RPMI7951 (cell line): ENCODE results near the gene RARS1. TPM values are rescaled to one million over a fixed set of nuclear protein-coding genes. Genes with fewer than 3 reads are reported as not detected.

Source experiments
- DNase-seq: peaks from one replicate; pipeline ENCODE4 v3.0.0-alpha.2; 2012; ENCODE audit warnings: low read depth
- total RNA-seq: library from RNA; depleted of rRNA; stranded (reverse); fragments of >200 nt; shearing (Covaris generic); gene quantifications from 2 replicates; pipeline ENCODE4 v1.2.3, GENCODE V29; 2014; rRNA removed

RARS1 gene
- total RNA-seq, result 122 and 139 TPM in 2 replicates

- DNase-seq, result peak; percentile 89
Measured at GRCh38 chr5:168486136-168486879, at the start of gene RARS1. Gene RARS1, plus strand, starts transcription at chr5:168486471. Its CDS starts 28 bp downstream, at chr5:168486499.

GRCh38 chr5:168438349-168438748 is 47.9 kb upstream of the RARS1 start:
- no peak for DNase-seq

- no peak for DNase-seq
Measured at GRCh38 chr5:168443533-168443932, 42.7 kb upstream of the RARS1 start.

GRCh38 chr5:168443950-168444700 is 42.1 kb upstream of the RARS1 start:
- DNase-seq, result no peak

DNA sequence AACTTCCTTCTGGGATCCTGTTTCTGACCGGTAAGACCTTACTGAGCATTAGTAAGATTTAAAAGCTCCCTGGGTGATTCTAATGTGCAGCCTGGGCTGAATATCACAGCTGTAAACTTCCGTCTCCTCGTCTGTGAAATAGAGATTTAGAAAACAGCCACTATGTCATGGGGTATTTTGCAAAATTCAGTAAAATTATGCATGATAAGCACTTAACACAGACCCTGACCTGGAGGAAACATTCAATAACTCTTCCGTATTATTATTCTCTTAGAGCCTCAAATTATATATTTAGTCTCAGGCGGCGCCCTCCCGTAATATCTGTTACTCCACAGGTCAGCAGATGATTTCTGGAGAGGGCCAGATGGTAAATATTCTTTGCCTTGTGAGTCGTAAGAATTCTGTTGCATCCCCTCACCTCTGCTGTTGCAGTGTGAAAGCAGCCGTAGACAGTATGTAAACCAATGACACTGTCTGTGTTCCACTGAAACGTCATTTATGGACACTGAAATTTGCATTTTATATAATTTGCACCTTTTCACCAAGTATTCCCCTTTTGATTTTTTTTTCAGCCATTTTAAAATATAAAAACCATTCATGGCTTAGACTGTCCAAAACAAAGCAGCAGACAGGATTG is 39.2 kb upstream of the RARS1 start:
- no peak for DNase-seq

DNA sequence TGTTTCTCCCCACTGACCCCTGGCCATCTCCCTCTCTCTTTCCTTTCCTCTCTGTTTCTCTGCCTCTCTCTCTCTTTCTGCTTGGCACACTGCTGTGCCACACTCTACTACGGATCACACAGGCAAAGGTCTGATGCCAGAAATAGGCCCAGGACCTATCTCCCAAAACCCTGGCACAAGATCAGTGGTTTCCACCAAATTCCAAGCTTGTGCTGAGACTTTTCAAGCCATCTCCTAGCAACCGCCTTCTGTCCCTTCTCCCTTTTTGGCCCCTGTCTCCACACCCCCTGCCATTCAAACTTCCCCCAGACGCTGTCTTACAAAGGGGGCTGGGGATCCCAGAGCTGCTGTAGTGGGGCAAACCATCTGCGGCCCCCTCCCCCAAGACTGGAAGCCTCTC is 38.5 kb upstream of the RARS1 start:
- DNase-seq, result no peak

DNA sequence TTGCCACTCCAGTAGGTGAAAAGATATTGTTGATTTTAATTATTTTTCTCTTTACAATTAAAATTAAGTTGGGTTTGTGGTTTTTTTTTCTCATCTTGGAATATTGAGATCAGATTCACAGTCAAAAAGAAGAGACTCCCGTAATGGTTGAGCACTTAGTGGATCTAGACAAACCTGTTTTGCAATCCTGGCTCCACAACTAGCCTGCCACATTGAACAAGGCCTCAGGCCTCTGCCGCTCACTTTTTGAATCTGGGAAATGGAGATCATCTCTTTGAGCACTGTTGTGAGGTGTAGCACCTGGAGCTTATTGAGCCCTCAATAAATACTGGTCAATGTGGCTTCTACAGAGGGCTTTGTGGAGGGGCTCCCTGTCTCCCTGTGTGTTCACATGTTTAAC is 37.1 kb upstream of the RARS1 start:
- DNase-seq, result no peak

DNA sequence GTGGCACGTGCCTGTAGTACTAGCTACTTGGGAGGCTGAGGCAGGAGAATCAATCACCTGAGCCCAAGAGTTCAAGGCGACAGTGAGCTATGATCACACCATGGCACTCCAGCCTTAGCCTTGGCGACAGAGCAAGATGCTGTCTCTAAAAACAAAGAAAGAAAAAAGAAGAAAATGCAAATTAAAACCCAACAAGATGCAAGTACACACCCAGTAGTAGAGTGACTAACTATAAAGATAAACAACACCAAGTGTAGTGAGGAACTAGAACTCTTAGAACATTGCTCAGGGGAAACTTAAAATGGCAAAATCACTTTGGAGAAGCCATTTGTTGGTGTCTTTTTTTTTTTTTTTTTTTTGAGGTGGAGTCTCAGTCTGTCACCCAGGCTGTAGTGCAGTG is 34.7 kb upstream of the RARS1 start:
- DNase-seq, result no peak

GRCh38 chr5:168455201-168455600 is 31.1 kb upstream of the RARS1 start:
- DNase-seq, result no peak

- no peak for DNase-seq
Measured at GRCh38 chr5:168457542-168457941, 28.7 kb upstream of the RARS1 start.

GRCh38 chr5:168460606-168461005 is 25.7 kb upstream of the RARS1 start:
- DNase-seq, result no peak

DNA sequence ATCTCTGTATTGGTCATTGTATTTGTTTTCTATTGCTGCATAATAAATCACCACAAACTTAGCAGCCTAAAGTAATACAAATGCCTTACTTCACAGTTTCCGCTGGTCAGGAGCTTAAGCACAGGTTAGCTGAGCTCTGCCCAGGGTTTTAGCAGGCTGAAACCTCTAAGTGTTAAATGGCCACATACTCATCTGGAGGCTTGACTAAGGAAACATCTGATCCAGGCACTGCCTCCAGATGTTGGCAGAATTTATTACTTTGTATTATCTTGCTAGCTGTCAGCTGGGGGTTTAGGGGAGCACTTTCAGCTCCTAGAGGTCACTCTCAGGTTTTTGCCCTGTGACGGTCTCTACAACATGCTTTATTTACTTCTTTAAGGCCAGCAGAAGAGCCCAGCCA is 23.2 kb upstream of the RARS1 start:
- no peak for DNase-seq

GRCh38 chr5:168464214-168464613 is 22.1 kb upstream of the RARS1 start:
- DNase-seq, result no peak

GRCh38 chr5:168464641-168465040 is 21.6 kb upstream of the RARS1 start:
- DNase-seq, result no peak

GRCh38 chr5:168467755-168468330 is 18.4 kb upstream of the RARS1 start:
- DNase-seq, result no peak

DNA sequence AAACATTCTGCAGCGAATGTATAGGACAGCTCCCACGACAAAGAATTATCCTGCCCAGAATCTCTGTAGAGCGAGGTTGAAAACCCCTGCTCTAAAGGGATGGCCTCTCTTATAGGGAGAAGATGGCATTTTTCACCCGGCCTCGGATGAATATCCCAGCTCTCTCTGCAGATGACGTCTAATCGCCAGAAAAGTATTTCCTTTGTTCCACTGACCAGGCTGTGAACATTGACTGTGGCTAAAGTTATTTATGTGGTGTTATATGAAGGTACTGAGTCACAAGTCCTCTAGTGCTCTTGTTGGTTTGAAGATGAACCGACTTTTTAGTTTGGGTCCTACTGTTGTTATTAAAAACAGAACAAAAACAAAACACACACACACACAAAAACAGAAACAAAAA is 17.4 kb upstream of the RARS1 start:
- DNase-seq, result peak; percentile 32

DNA sequence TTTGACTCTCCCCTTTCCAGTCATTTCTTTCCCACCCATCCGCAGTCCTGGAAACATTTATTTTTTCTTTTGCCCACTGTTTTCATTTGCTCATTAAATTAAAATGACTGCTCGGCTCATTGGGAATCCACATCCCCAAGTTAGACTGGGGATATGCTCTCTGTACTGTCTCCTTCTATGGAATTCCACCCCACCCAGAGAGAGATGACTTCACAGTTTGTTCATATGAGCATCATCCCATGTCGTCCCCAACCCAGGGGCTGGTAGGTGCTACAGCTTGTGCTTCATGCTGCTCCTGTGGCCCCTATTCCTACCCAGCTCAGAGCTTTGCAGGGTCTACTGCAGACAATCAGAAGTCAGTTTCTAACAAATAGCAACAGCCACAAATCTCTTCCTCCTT is 16.5 kb upstream of the RARS1 start:
- no peak for DNase-seq

GRCh38 chr5:168471785-168472184 is 14.5 kb upstream of the RARS1 start:
- peak; percentile 42 for DNase-seq

GRCh38 chr5:168472329-168472728 is 13.9 kb upstream of the RARS1 start:
- peak; percentile 88 for DNase-seq

DNA sequence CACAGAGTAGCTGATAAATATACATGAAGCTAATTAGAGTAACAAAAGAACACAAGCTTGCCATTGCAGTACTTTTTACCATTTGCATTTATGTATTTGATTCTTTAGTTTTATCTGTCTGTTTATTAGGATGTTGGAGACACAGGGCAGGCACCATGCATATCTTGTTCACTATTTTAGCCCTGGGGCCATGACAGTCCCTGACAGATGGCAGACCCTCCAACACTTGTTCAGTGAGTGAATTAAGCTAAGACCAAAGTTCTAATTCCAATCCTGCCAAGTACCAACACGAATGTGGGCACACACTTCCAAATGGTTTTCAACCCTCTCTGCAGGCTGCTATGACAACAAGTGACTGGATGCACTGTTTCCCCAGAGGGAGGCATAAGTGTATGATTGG is 12.0 kb upstream of the RARS1 start:
- no peak for DNase-seq

GRCh38 chr5:168477060-168477459 is 9.2 kb upstream of the RARS1 start:
- peak; percentile 61 for DNase-seq

- no peak for DNase-seq
Measured at GRCh38 chr5:168479166-168479565, 7.1 kb upstream of the RARS1 start.
